Right atrium auricular region (tissue), 2 donors: Measurements from ENCODE around the gene COA4. TPM values are rescaled to one million over a fixed set of nuclear protein-coding genes. Genes with fewer than 3 reads are reported as not detected.

Experiments
- DNase-seq: peaks from one replicate; pipeline ENCODE4 v3.0.0-alpha.2; 2019; ENCODE audit warnings: low spot score
- H3K27ac ChIP-seq, 2 donors: fragments of 200-600 bp; sonication (generic); 1 replicate in 1 of 2; 2 replicates in 1 of 2; pipeline ENCODE4 v1.5.1; 2016 to 2019
- H3K27me3 ChIP-seq, 2 donors: fragments of 200-600 bp; sonication (generic); one replicate each; pipeline versions ENCODE4 v1.5.1 to v1.6.0; 2017 to 2019
- H3K36me3 ChIP-seq: fragments of 200-600 bp; sonication (generic); one replicate; pipeline ENCODE4 v1.5.1; 2016
- H3K4me1 ChIP-seq, 2 donors: fragments of 200-600 bp; sonication (generic); one replicate each; pipeline versions ENCODE4 v1.5.1 to v1.6.0; 2017 to 2019
- H3K4me3 ChIP-seq, 2 donors: fragments of 200-600 bp; sonication (generic); 1 replicate in 1 of 2; 2 replicates in 1 of 2; pipeline ENCODE4 v1.5.1; 2017 to 2019; ENCODE audit warnings: mild to moderate bottlenecking in 1 of 2, moderate library complexity in 1 of 2
- H3K9me3 ChIP-seq, 2 donors: fragments of 200-600 bp; sonication (generic); one replicate each; pipeline ENCODE4 v1.5.1; 2019
- CTCF ChIP-seq, 2 donors: fragments of 200-600 bp; sonication (generic); IDR thresholded peaks; one replicate each; pipeline ENCODE4 v1.5.1; 2019; ENCODE audit warnings: antibody characterized with exemption in 2 of 2
- total RNA-seq, 2 donors: library from RNA; depleted of rRNA; stranded (reverse); fragments of >200 nt; gene quantifications; one replicate each; pipeline ENCODE4 v1.1.0, GENCODE V29; 2016

COA4 gene
- total RNA-seq, 2 donors from 2014 or later = 90.7 to 102 TPM

GRCh38 chr11:73852049-73852448, 24.6 kb downstream of the COA4 start:
- TF ChIP-seq CTCF (IDR thresholded peaks at IDR 0.05) = no peak
- Histone ChIP-seq H3K36me3 (no peaks in the 10 kb centered on the region), H3K4me1 (peaks cover 0 to 5% of the 10 kb centered on the region in 2 donors), H3K27me3 (no peaks in the 10 kb centered on the region), H3K27ac (peak overlapping the region; percentile 44 to 81), H3K4me3 (no peak overlapping the region), H3K9me3 (no peaks in the 10 kb centered on the region)
- no peak for DNase-seq

- peak overlapping the region; percentile 55 to 81 for H3K27ac ChIP-seq
- H3K4me1 ChIP-seq = peaks cover 0 to 1% of the 10 kb centered on the region in 2 donors
- H3K36me3 ChIP-seq = no peaks in the 10 kb centered on the region
- no peak for TF ChIP-seq CTCF (IDR thresholded peaks at IDR 0.05)
- no peaks in the 10 kb centered on the region for H3K9me3 ChIP-seq
- no peak overlapping the region for H3K4me3 ChIP-seq
- H3K27me3 ChIP-seq = no peaks in the 10 kb centered on the region
- no peak for DNase-seq
Measured at GRCh38 chr11:73851046-73851764, 25.4 kb downstream of the COA4 start.

- Histone ChIP-seq H3K27me3 (no peaks in the 10 kb centered on the region), H3K9me3 (no peaks in the 10 kb centered on the region), H3K4me1 (no peaks in the 10 kb centered on the region), H3K27ac (peak overlapping the region in 1 of 2 donors; percentile 38), H3K4me3 (no peak overlapping the region), H3K36me3 (peaks cover 9% of the 10 kb centered on the region)
- TF ChIP-seq CTCF (IDR thresholded peaks at IDR 0.05) = no peak
- DNase-seq = no peak
Measured at GRCh38 chr11:73839123-73839457, 37.6 kb downstream of the COA4 start.

GRCh38 chr11:73838443-73839122, 38.1 kb downstream of the COA4 start:
- no peaks in the 10 kb centered on the region for H3K9me3 ChIP-seq
- no peaks in the 10 kb centered on the region for H3K27me3 ChIP-seq
- TF ChIP-seq CTCF (IDR thresholded peaks at IDR 0.05) = no peak
- no peaks in the 10 kb centered on the region for H3K4me1 ChIP-seq
- H3K36me3 ChIP-seq = peaks cover 5% of the 10 kb centered on the region
- H3K4me3 ChIP-seq = no peak overlapping the region
- peak overlapping the region in 1 of 2 donors; percentile 38 for H3K27ac ChIP-seq
- DNase-seq = no peak

- Histone ChIP-seq H3K9me3 (no peaks in the 10 kb centered on the region), H3K36me3 (peaks cover 7% of the 10 kb centered on the region), H3K4me1 (no peaks in the 10 kb centered on the region), H3K27ac (no peak overlapping the region), H3K4me3 (no peak overlapping the region), H3K27me3 (no peaks in the 10 kb centered on the region)
- no peak for TF ChIP-seq CTCF (IDR thresholded peaks at IDR 0.05)
- no peak for DNase-seq
Measured at GRCh38 chr11:73833067-73833466, 43.6 kb downstream of the COA4 start.
